ENCODE measurements around the gene ATAD1. TPM values are rescaled to one million over a fixed set of nuclear protein-coding genes. Genes with fewer than 3 reads are reported as not detected.
"Not testable (repeated sequence)": the region's sequence is repeated elsewhere in the genome, so short reads cannot be mapped to it uniquely, and the experiment has no call there.

Gene ATAD1, protein sequence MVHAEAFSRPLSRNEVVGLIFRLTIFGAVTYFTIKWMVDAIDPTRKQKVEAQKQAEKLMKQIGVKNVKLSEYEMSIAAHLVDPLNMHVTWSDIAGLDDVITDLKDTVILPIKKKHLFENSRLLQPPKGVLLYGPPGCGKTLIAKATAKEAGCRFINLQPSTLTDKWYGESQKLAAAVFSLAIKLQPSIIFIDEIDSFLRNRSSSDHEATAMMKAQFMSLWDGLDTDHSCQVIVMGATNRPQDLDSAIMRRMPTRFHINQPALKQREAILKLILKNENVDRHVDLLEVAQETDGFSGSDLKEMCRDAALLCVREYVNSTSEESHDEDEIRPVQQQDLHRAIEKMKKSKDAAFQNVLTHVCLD
- 21.8 and 41.6 TPM in 2 replicates for total RNA-seq (2014; rRNA removed; shearing (Covaris generic); ENCODE audit: low replicate concordance)

DNA sequence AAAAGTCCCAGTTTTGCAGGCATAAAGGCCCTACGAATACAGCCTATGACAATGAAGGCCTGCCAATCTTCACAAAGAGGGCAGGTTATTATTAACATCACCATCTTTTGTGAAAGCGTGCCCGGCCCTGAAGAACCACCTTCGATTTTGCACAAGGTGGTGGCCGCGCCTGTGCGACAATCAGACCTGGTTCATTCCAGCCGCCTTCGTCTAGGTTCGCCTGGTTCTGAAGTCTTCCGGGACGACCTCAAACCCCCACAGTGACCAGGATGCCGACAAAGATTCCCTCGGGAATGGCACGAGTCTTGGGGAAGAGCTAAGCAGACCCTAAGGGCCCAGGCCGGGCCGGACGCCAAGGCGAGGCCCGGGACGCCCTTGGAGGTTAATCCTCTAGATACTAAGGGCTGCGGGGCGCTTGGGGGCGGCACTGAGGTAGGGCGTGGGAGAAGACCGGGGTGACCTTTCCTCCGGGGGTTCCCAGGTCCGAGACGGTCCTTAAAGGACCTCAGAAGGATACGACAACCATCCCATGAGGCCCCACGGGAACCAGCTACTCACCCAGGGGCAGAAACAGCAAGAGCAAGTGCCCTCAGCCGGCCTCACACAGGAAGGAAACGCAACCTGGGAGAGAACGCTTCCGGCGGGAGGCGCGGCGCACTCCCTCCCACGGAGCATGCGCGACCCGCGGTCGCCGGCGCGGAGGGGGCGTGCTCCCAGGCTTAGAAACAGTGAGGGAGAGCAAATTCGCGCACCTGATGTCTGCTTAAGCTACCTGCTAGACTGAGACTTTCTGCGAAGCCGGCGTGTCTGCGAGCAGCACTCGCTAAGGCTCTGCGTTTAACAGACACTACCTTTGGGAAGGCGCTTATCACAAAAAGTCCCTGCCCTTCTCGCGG, at the start of gene ATAD1:
Gene ATAD1, minus strand, starts transcription at position 618 of the 896 bp plus-strand sequence. CDS start 3,627 bp downstream, outside the sequence.
- H3K9me2 ChIP-seq (replicated peaks; ENCODE audit: insufficient read depth, low read length): no peaks in the 10 kb centered on the region
- peaks cover 50% of the 10 kb centered on the region for H3K79me2 ChIP-seq (ENCODE audit: low read length)
- peak within 1 kb of the TSS; percentile 93 for H3K4me2 ChIP-seq (ENCODE audit: low read depth, low read length, poor library complexity, severe bottlenecking)
- DNase-seq: peak; percentile 92
- H3K9ac ChIP-seq (ENCODE audit: low read length): peak within 1 kb of the TSS; percentile 92
- peak within 1 kb of the TSS; percentile 88 for H3K4me3 ChIP-seq (ENCODE audit: low read length)
- peaks cover 17% of the 10 kb centered on the region for H3K36me3 ChIP-seq (ENCODE audit: insufficient read depth, low read length)
- H4K20me1 ChIP-seq (ENCODE audit: insufficient read depth, low read depth, low read length): no peaks in the 10 kb centered on the region
- peaks cover 32% of the 10 kb centered on the region for H3K4me1 ChIP-seq (ENCODE audit: low read length)
- H3K9me3 ChIP-seq (ENCODE audit: low read length): no peaks in the 10 kb centered on the region
- H3K27me3 ChIP-seq (ENCODE audit: low read length): no peaks in the 10 kb centered on the region
- peak within 1 kb of the TSS; percentile 71; the same call in 1 of the 2 replicates for H2AFZ ChIP-seq (ENCODE audit: low read length)
- H3K27ac ChIP-seq (ENCODE audit: low read length): peak within 1 kb of the TSS; percentile 88

GRCh38 chr10:87867453-87867852, 49.4 kb upstream of the ATAD1 start:
- H3K4me3 ChIP-seq (ENCODE audit: low read length): peak overlapping the region; percentile 69
- H3K27ac ChIP-seq (ENCODE audit: low read length): peak overlapping the region; percentile 97
- H3K4me1 ChIP-seq (ENCODE audit: low read length): peaks cover 40% of the 10 kb centered on the region

GRCh38 chr10:87866412-87866974, 48.5 kb upstream of the ATAD1 start:
- Histone ChIP-seq H3K27ac (ENCODE audit: low read length) (peak overlapping the region; percentile 97), H3K4me3 (ENCODE audit: low read length) (peak overlapping the region; percentile 69)

More at GRCh38 chr10:87867453-87867852, 49.4 kb upstream of the ATAD1 start:
- Histone ChIP-seq H3K9me2 (replicated peaks; ENCODE audit: insufficient read depth, low read length) (no peaks in the 10 kb centered on the region), H3K27me3 (ENCODE audit: low read length) (no peaks in the 10 kb centered on the region), H3K79me2 (ENCODE audit: low read length) (peaks cover 84% of the 10 kb centered on the region), H3K9me3 (ENCODE audit: low read length) (no peaks in the 10 kb centered on the region), H2AFZ (ENCODE audit: low read length) (no peak overlapping the region), H3K9ac (ENCODE audit: low read length) (peak overlapping the region; percentile 96), H3K4me2 (ENCODE audit: low read depth, low read length, poor library complexity, severe bottlenecking) (peak overlapping the region; percentile 93), H3K36me3 (ENCODE audit: insufficient read depth, low read length) (peaks cover 70% of the 10 kb centered on the region), H4K20me1 (ENCODE audit: insufficient read depth, low read depth, low read length) (peaks cover 21% of the 10 kb centered on the region)
- DNase-seq: no peak

GRCh38 chr10:87865241-87865881, 47.3 kb upstream of the ATAD1 start:
- peak overlapping the region; percentile 96 for H3K9ac ChIP-seq (ENCODE audit: low read length)
- no peaks in the 10 kb centered on the region for H3K27me3 ChIP-seq (ENCODE audit: low read length)
- H3K4me2 ChIP-seq (ENCODE audit: low read depth, low read length, poor library complexity, severe bottlenecking): peak overlapping the region; percentile 93
- peak overlapping the region; percentile 97 for H3K27ac ChIP-seq (ENCODE audit: low read length)
- H3K4me1 ChIP-seq (ENCODE audit: low read length): peaks cover 40% of the 10 kb centered on the region
- H4K20me1 ChIP-seq (ENCODE audit: insufficient read depth, low read depth, low read length): peaks cover 6% of the 10 kb centered on the region
- peak overlapping the region; percentile 69 for H3K4me3 ChIP-seq (ENCODE audit: low read length)
- peaks cover 63% of the 10 kb centered on the region for H3K79me2 ChIP-seq (ENCODE audit: low read length)
- no peaks in the 10 kb centered on the region for H3K9me3 ChIP-seq (ENCODE audit: low read length)
- peaks cover 54% of the 10 kb centered on the region for H3K36me3 ChIP-seq (ENCODE audit: insufficient read depth, low read length)
- no peak overlapping the region for H2AFZ ChIP-seq (ENCODE audit: low read length)
- peak; percentile 59 for DNase-seq
- no peaks in the 10 kb centered on the region for H3K9me2 ChIP-seq (replicated peaks; ENCODE audit: insufficient read depth, low read length)

More at GRCh38 chr10:87866412-87866974, 48.5 kb upstream of the ATAD1 start:
- H3K27me3 ChIP-seq (ENCODE audit: low read length): no peaks in the 10 kb centered on the region
- H3K4me2 ChIP-seq (ENCODE audit: low read depth, low read length, poor library complexity, severe bottlenecking): peak overlapping the region; percentile 93
- H3K36me3 ChIP-seq (ENCODE audit: insufficient read depth, low read length): peaks cover 66% of the 10 kb centered on the region
- peak overlapping the region; percentile 96 for H3K9ac ChIP-seq (ENCODE audit: low read length)
- peaks cover 40% of the 10 kb centered on the region for H3K4me1 ChIP-seq (ENCODE audit: low read length)
- peak; percentile 54 for DNase-seq
- H3K9me3 ChIP-seq (ENCODE audit: low read length): no peaks in the 10 kb centered on the region
- H4K20me1 ChIP-seq (ENCODE audit: insufficient read depth, low read depth, low read length): peaks cover 18% of the 10 kb centered on the region
- no peaks in the 10 kb centered on the region for H3K9me2 ChIP-seq (replicated peaks; ENCODE audit: insufficient read depth, low read length)
- H2AFZ ChIP-seq (ENCODE audit: low read length): no peak overlapping the region
- H3K79me2 ChIP-seq (ENCODE audit: low read length): peaks cover 75% of the 10 kb centered on the region

DNA sequence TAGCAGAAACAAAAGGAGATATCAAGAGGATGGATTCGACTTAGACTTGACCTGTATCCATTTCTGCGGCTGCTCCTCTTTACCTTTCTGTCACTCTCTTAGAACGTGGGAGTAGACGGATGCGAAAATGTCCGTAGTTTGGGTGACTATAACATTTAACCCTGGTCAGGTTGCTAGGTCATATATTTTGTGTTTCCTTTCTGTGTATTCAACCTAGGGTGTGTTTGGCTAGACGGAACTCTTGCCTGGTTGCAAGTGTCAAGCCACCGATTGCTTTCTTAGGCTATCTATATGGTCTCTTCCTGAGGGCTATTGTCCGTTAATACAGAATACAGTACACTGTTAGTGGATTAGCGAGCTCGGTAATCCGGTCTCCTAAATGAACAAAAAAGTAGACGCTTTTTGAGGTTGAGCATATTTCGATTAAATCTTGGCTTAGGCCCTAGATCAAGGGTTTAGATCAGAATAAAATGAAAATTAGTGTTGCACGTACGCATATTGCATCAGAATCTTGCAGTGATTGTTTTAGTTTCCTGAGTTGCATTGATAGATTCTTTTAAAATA, 46.6 kb upstream of the ATAD1 start:
- DNase-seq: peak; percentile 65

GRCh38 chr10:87863951-87864495, 46.0 kb upstream of the ATAD1 start:
- H3K4me2 ChIP-seq (ENCODE audit: low read depth, low read length, poor library complexity, severe bottlenecking): peak overlapping the region; percentile 93
- H3K36me3 ChIP-seq (ENCODE audit: insufficient read depth, low read length): peaks cover 46% of the 10 kb centered on the region
- H3K79me2 ChIP-seq (ENCODE audit: low read length): peaks cover 50% of the 10 kb centered on the region
- peak overlapping the region; percentile 97 for H3K27ac ChIP-seq (ENCODE audit: low read length)
- H3K9ac ChIP-seq (ENCODE audit: low read length): peak overlapping the region; percentile 96
- H3K9me2 ChIP-seq (replicated peaks; ENCODE audit: insufficient read depth, low read length); DNase-seq; H2AFZ ChIP-seq (ENCODE audit: low read length); H3K27me3 ChIP-seq (ENCODE audit: low read length); H3K9me3 ChIP-seq (ENCODE audit: low read length); H4K20me1 ChIP-seq (ENCODE audit: insufficient read depth, low read depth, low read length): not testable (repeated sequence)
- peaks cover 31% of the 10 kb centered on the region for H3K4me1 ChIP-seq (ENCODE audit: low read length)
- peak overlapping the region; percentile 69 for H3K4me3 ChIP-seq (ENCODE audit: low read length)

More for the DNA sequence above, 46.6 kb upstream of the ATAD1 start:
- H3K27ac ChIP-seq (ENCODE audit: low read length): peak overlapping the region; percentile 97
- H3K36me3 ChIP-seq (ENCODE audit: insufficient read depth, low read length): peaks cover 47% of the 10 kb centered on the region
- H3K79me2 ChIP-seq (ENCODE audit: low read length): peaks cover 56% of the 10 kb centered on the region
- H3K27me3 ChIP-seq (ENCODE audit: low read length): no peaks in the 10 kb centered on the region
- H4K20me1 ChIP-seq (ENCODE audit: insufficient read depth, low read depth, low read length): no peaks in the 10 kb centered on the region
- peak overlapping the region; percentile 96 for H3K9ac ChIP-seq (ENCODE audit: low read length)
- H3K4me3 ChIP-seq (ENCODE audit: low read length): peak overlapping the region; percentile 69
- H3K4me2 ChIP-seq (ENCODE audit: low read depth, low read length, poor library complexity, severe bottlenecking): peak overlapping the region; percentile 93
- H3K4me1 ChIP-seq (ENCODE audit: low read length): peaks cover 36% of the 10 kb centered on the region
- no peaks in the 10 kb centered on the region for H3K9me2 ChIP-seq (replicated peaks; ENCODE audit: insufficient read depth, low read length)
- no peaks in the 10 kb centered on the region for H3K9me3 ChIP-seq (ENCODE audit: low read length)
- no peak overlapping the region for H2AFZ ChIP-seq (ENCODE audit: low read length)
